ENCODE results near the gene SGSH. TPM values are rescaled to one million over a fixed set of nuclear protein-coding genes. Genes with fewer than 3 reads are reported as not detected.
"Not testable (repeated sequence)": the region's sequence is repeated elsewhere in the genome, so short reads cannot be mapped to it uniquely, and the experiment has no call there.

The SGSH gene
- total RNA-seq, 1 experiment from 2014 or later = 31.7 TPM

DNA sequence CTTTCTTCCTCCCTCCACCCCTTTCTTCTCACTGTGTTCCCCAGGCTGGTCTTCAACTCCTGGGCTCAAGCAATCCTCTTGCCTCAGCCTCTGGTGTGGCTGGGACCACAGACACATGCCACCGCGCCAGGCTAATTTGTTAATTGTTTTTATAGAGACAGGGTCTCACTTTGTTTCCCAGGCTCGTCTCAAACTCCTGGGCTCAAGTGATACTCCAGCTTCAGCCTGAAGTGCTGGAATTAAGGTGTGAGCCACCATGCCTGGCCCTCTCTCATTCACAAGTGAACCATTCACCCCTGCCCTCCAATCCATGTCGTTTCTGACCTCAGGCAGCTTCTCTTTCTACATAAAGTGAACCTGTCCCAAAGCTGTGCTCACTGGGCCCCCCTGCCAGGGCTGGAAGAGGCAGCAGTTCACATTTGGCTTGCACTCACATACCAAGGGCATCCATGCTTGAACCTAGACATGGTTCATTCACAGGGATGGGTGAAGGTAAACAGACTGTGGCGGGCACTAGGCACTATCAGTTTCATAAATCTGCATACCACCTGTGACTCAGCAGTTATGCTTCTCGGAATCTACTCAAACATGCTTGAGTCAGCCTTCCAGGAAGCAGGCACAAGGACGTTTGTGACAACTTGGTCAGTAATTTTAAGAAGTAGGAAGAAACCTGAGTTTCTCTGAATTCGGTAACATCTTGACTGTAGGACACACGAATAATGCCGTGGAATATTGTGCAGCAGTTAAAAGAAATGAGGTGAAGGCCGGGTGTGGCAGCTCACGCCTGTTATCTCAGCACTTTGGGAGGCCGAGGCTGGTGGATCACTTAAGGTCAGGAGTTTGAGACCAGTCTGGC is 34.5 kb upstream of the SGSH start:
- in situ Hi-C loops (cut with HindIII; ENCODE audit: low sequenced_read_pairs) = no loop called here
- no peak for DNase-seq (ENCODE audit: low spot score)

- in situ Hi-C loops (cut with HindIII; ENCODE audit: low sequenced_read_pairs) = no loop called here
- DNase-seq (ENCODE audit: low spot score) = no peak
Measured at GRCh38 chr17:80253631-80254395, 33.7 kb upstream of the SGSH start.

- in situ Hi-C loops (cut with HindIII; ENCODE audit: low sequenced_read_pairs) = no loop called here
- no peak for DNase-seq (ENCODE audit: low spot score)
Measured at GRCh38 chr17:80252871-80253270, 32.7 kb upstream of the SGSH start.

GRCh38 chr17:80251966-80252365 is 31.8 kb upstream of the SGSH start:
- in situ Hi-C loops (cut with HindIII; ENCODE audit: low sequenced_read_pairs) = no loop called here
- DNase-seq (ENCODE audit: low spot score) = no peak

- no peak for DNase-seq (ENCODE audit: low spot score)
Measured at GRCh38 chr17:80248894-80249710, 29.0 kb upstream of the SGSH start.

DNA sequence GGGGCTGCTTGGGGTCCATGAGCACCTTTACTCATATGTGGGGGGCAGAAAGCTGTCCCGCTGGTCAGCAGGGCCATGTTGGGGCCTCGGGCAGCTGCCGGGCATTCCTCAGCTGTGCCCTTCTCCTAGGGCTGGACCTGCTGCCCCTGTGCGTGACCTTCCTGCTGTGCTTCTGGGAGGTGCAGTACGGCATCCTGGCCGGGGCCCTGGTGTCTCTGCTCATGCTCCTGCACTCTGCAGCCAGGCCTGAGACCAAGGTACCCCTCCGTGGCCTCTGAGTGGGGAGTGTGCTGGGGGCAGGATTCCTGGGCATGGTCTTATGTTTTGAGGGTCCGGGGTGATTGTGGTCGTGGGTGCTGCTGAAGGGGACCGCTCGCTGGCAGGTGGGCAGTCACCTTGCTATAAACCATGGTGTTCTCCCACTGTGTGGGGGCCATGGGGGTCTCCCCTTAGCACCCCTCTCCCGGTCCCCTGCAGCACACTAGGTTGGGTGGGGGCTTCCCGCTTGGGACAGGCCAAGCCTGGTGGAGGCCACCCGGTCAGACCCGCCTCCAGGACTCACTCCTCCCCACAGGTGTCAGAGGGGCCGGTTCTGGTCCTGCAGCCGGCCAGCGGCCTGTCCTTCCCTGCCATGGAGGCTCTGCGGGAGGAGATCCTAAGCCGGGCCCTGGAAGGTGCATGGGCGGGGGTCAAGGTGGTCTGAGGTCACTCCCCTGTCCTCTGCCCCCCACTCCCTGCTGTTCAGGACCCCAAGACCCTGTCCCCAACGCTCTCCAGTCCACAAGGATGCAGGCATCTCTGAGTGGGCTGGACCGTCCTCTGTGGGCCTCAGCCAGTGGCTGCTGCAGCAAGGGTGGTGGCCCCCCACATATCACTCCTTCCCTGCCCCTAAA is 28.1 kb upstream of the SGSH start:
- no peak for DNase-seq (ENCODE audit: low spot score)
- in situ Hi-C loops (cut with HindIII; ENCODE audit: low sequenced_read_pairs) = no loop called here

More at GRCh38 chr17:80248894-80249710, 29.0 kb upstream of the SGSH start:
- in situ Hi-C loops (cut with HindIII; ENCODE audit: low sequenced_read_pairs) = no loop called here

DNA sequence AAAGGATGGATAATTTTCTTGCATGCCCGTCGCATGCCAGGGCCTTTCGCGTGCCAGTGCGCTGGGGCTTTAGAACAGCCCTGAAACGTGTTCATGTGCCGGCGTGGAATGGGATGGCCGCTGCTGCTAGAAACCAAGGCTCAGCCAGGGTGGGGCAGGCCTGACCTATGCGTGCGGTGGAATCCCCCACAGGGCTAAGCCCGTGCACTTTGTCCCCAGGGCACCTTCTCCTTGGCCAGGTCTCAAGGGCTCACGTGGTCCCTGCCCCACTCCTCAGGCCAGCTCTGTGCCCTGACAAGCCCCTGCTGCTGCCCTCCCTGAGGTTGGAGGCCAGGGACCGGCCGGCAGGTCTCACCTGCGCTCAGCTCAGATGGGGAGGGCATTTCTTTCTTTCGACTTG is 27.4 kb upstream of the SGSH start:
- in situ Hi-C loops (cut with HindIII; ENCODE audit: low sequenced_read_pairs) = no loop called here
- DNase-seq (ENCODE audit: low spot score) = no peak

GRCh38 chr17:80246726-80247125 is 26.6 kb upstream of the SGSH start:
- DNase-seq (ENCODE audit: low spot score) = no peak
- in situ Hi-C loops (cut with HindIII; ENCODE audit: low sequenced_read_pairs) = no loop called here

- no peak for DNase-seq (ENCODE audit: low spot score)
- in situ Hi-C loops (cut with HindIII; ENCODE audit: low sequenced_read_pairs) = no loop called here
Measured at GRCh38 chr17:80246266-80246681, 26.1 kb upstream of the SGSH start.

- in situ Hi-C loops (cut with HindIII; ENCODE audit: low sequenced_read_pairs) = no loop called here
- DNase-seq (ENCODE audit: low spot score) = no peak
Measured at GRCh38 chr17:80245566-80246265, 25.6 kb upstream of the SGSH start.

- no peak for DNase-seq (ENCODE audit: low spot score)
- in situ Hi-C loops (cut with HindIII; ENCODE audit: low sequenced_read_pairs) = no loop called here
Measured at GRCh38 chr17:80244871-80245509, 24.9 kb upstream of the SGSH start.

DNA sequence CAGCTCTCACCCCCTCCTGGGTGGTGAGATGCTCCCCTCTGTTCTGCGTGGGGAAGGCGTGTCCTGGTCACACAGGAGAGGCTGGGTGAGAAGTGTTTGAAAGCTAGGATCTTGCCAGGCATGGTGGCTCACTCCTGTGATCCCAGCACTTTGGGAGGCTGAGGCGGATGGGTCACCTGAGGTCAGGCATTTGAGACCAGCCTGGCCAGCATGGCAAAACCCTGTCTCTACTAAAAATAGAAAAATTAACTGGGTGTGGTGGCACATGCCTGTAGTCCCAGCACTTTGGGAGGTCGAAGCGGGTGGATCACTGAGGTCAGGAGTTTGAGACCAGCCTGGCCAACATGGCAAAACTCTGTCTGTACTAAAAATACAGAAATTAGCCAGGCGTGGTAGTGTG is 24.3 kb upstream of the SGSH start:
- DNase-seq (ENCODE audit: low spot score); in situ Hi-C loops (cut with HindIII; ENCODE audit: low sequenced_read_pairs): not testable (repeated sequence)

GRCh38 chr17:80243526-80244433 is 23.6 kb upstream of the SGSH start:
- DNase-seq (ENCODE audit: low spot score) = no peak
- in situ Hi-C loops (cut with HindIII; ENCODE audit: low sequenced_read_pairs) = no loop called here

DNA sequence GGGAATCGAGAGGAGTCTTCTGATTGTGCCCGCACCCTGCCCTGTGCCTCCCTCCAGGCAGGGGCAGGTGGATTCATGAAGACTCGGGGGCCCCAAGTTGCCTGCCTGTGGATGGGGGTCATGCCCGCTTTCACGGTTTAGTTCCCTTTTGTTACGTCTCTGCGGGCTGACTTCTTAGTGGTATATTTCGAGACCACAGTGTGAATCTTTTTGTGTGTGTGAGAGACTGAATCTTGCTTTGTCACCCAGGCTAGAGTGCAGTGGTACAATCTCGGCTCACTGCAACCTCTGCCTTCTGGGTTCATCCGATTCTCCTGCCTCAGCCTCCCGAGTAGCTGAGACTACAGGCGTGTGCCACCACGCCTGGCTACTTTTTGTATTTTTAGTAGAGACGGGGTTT is 22.4 kb upstream of the SGSH start:
- in situ Hi-C loops (cut with HindIII; ENCODE audit: low sequenced_read_pairs) = no loop called here
- DNase-seq (ENCODE audit: low spot score) = no peak

GRCh38 chr17:80237386-80237785 is 17.3 kb upstream of the SGSH start:
- no peak for DNase-seq (ENCODE audit: low spot score)
- in situ Hi-C loops (cut with HindIII; ENCODE audit: low sequenced_read_pairs) = no loop called here

DNA sequence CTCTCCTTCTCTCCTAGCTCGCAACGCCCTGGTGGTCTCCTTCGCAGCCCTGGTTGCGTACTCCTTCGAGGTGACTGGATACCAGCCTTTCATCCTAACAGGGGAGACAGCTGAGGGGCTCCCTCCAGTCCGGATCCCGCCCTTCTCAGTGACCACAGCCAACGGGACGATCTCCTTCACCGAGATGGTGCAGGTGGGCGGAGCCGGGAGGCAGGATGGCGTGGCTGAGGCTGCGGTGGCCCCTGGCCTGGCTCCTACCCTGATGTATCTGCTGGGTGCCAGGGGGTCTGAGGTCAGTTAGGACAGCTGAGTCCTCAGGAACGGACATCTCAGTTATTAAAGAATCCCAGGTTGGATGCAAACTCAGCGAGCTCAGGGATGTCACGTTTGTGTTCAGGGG is 16.8 kb upstream of the SGSH start:
- DNase-seq (ENCODE audit: low spot score) = no peak
- in situ Hi-C loops (cut with HindIII; ENCODE audit: low sequenced_read_pairs) = no loop called here

DNA sequence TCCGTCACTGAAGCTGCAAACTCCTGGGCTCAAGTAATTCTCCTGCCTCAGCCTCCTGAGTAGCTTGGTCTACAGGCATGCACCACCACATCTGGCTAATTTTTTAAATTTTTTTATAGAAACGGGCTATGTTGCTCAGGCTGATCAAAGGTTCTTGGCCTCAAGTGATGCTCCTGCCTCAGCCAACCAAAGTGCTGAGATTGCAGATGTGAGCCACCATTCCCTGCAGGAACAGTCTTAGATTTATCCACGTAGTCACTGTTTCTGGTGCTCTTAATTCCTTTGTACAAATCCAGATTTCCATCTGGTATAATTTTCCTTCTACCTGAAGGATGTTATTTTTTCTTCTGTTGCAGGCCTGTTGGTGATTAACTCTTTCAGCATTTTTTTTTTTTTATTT is 13.1 kb upstream of the SGSH start:
- in situ Hi-C loops (cut with HindIII; ENCODE audit: low sequenced_read_pairs) = no loop called here
- DNase-seq (ENCODE audit: low spot score) = no peak

All from G401 (cell line).